GM12878 (cell line): Measurements from ENCODE around the gene CCDC88C. TPM values are rescaled to one million over a fixed set of nuclear protein-coding genes. Genes with fewer than 3 reads are reported as not detected.
A peak's percentile ranks its signal among the peaks of the same experiment; 100 is the strongest.

ENCODE experiments used
- CBFB ChIP-seq: IDR thresholded peaks from 2 replicates; pipeline ENCODE4 v1.6.1; 2016; ENCODE audit warnings: antibody characterized with exemption, low read depth
- HDAC6 ChIP-seq: fragments of 200-600 bp; sonication (generic); IDR thresholded peaks from one replicate; pipeline ENCODE4 v1.8.0; 2017; ENCODE audit warnings: antibody characterized with exemption; ENCODE audit not compliant: unreplicated experiment
- HDGF ChIP-seq: fragments of 450-650 bp; IDR thresholded peaks from 2 replicates; pipeline ENCODE4 v1.6.1; 2016; ENCODE audit warnings: antibody characterized with exemption
- NBN ChIP-seq: fragments of 450-650 bp; IDR thresholded peaks from 2 replicates; pipeline ENCODE4 v1.6.1; 2016
- NFIC ChIP-seq: IDR thresholded peaks from 2 replicates; pipeline ENCODE4 v1.6.1; 2012; ENCODE audit warnings: low read depth, mild to moderate bottlenecking, inconsistent platforms, low read length, moderate library complexity
- POLR2AphosphoS5 ChIP-seq: IDR thresholded peaks from 2 replicates; pipeline ENCODE4 v1.6.1; 2011; ENCODE audit warnings: mild to moderate bottlenecking, low read length, inconsistent platforms
- RB1 ChIP-seq: fragments of 450-650 bp; formaldehyde crosslinking; IDR thresholded peaks from 2 replicates; pipeline ENCODE4 v1.6.1; 2017; ENCODE audit warnings: mild to moderate bottlenecking, borderline replicate concordance
- RELB ChIP-seq: fragments of 450-650 bp; IDR thresholded peaks from 2 replicates; pipeline ENCODE4 v1.6.1; 2017; ENCODE audit warnings: low read depth, mild to moderate bottlenecking, moderate library complexity
- SMARCA5 ChIP-seq: fragments of 450-650 bp; IDR thresholded peaks from 2 replicates; pipeline ENCODE4 v1.6.1; 2017; ENCODE audit warnings: mild to moderate bottlenecking
- SRF ChIP-seq, 2 experiments: IDR thresholded peaks; 2 replicates each; pipeline ENCODE4 v1.6.1; 2011; ENCODE audit warnings: low read depth in 2 of 2, low read length in 2 of 2, mild to moderate bottlenecking in 1 of 2, moderate library complexity in 1 of 2
- YY1 ChIP-seq: IDR thresholded peaks from 2 replicates; pipeline ENCODE4 v1.6.1; 2011; ENCODE audit warnings: low read depth, mild to moderate bottlenecking, low read length
- ZNF384 ChIP-seq: IDR thresholded peaks from 2 replicates; pipeline ENCODE4 v1.6.1; 2012; ENCODE audit warnings: low read depth, mild to moderate bottlenecking, low read length, improper control_type of control experiment, borderline replicate concordance
- polyA plus RNA-seq, 11 experiments: library from polyadenylated mRNA; depleted of rRNA in 4 of 11; unstranded in 6 of 11; stranded (reverse) in 5 of 11; fragments of >200 nt; fragmentation: Nextera tagmentation in 4 of 11; fragmentation: Illumina TruSeq in 1 of 11; extraction: Ambion mirVana in 4 of 11; extraction: Trizol in 1 of 11; gene quantifications; 1 replicate in 1 of 11; 2 replicates in 10 of 11; pipeline versions ENCODE4 v1.2.1 to v1.2.3, GENCODE V29; 2011 to 2016; ENCODE audit warnings: inconsistent platforms in 2 of 11, missing spikeins in 2 of 11, low read depth in 1 of 11
- total RNA-seq, 4 experiments: library from RNA; depleted of rRNA in 3 of 4; stranded (reverse); fragments of >200 nt in 3 of 4; fragmentation: Illumina TruSeq in 1 of 4; extraction: Trizol in 1 of 4; gene quantifications; 2 replicates each; pipeline versions ENCODE4 v1.2.1 to v1.2.3, GENCODE V29; 2013 to 2021
- TF ChIP-seq, protein P1 (sequence below): fragments of 150-350 bp; IDR thresholded peaks from 2 replicates; pipeline ENCODE4 v1.6.1; 2014; ENCODE audit warnings: mild to moderate bottlenecking, low read depth, low read length

Gene CCDC88C
- total and polyA plus RNA-seq, 10 of the 15 experiments (the other 5 are each of a cell fraction or from before 2014, with no cell fraction given): 4.0 to 79.6 (median 36.6) TPM

DNA sequence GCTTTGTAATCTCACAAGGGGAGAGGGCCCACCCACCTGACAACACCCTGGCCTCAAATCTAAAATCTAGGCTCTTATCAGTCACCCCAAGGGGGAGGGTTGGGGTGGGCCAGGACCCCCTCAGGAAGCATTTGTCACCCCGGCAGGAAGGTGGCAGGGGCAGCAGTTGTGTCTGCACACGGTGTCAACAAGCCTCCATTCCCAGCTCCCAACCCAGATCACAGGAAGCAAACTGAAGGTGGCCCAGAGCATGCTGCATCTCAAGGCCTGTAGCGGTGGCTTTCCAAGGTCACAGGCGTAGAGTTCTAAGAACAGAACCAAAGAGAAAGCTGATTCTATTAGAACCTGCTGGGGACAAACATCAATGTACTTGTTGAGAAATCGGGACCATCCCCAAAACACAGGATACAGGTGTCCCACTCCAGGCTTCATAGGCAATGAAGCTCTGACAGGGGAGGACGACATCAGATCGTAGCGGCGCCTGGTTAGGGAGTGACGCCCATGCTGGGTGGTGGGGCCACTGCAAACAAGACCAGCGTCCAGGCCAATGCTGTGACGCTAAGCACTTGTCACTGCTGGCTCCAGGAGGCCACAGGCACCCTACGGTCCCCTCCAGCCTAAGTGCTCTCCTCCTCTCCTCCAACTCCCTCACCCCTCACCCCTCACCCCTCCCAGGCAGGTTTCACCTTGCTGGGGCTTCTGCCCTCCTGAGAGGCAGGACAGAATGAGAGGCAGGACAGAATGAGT lies 52.9 kb downstream of the CCDC88C start (continued):
- TF ChIP-seq RELB (0 out of 2 replicates have a peak, but pooled peaks have one; percentile 14), HDAC6 (no peak), NFIC (no peak), RB1 (no peak), HDGF (0 out of 2 replicates have a peak, but pooled peaks have one; percentile 9), SMARCA5 (peak; percentile 88; the same call in 1 of the 2 replicates), NBN (0 out of 2 replicates have a peak, but pooled peaks have one; percentile 13), ZNF384 (no peak), YY1 (peak; percentile 50; the same call in 1 of the 2 replicates), SRF (IDR thresholded peaks at IDR 0.05; ENCODE audit: low read depth in 2 of 2, low read length in 2 of 2) (no peak), POLR2AphosphoS5 (peak; percentile 46), CBFB (no peak)
- TF ChIP-seq, protein P1, sequence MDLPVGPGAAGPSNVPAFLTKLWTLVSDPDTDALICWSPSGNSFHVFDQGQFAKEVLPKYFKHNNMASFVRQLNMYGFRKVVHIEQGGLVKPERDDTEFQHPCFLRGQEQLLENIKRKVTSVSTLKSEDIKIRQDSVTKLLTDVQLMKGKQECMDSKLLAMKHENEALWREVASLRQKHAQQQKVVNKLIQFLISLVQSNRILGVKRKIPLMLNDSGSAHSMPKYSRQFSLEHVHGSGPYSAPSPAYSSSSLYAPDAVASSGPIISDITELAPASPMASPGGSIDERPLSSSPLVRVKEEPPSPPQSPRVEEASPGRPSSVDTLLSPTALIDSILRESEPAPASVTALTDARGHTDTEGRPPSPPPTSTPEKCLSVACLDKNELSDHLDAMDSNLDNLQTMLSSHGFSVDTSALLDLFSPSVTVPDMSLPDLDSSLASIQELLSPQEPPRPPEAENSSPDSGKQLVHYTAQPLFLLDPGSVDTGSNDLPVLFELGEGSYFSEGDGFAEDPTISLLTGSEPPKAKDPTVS: no peak
